Measurements from ENCODE around the gene IRF7. TPM values are rescaled to one million over a fixed set of nuclear protein-coding genes. Genes with fewer than 3 reads are reported as not detected.
A peak's percentile ranks its signal among the peaks of the same experiment; 100 is the strongest.

Gene IRF7
- total RNA-seq, 1 donor from 2014 or later: 17.1 TPM

GRCh38 chr11:607971-608659 is 7.6 kb downstream of the IRF7 start:
- DNase-seq (ENCODE audit: low read depth): no peak

GRCh38 chr11:607020-607780 is 8.6 kb downstream of the IRF7 start:
- DNase-seq (ENCODE audit: low read depth): no peak

GRCh38 chr11:606245-606644 is 9.5 kb downstream of the IRF7 start:
- peak; percentile 4 for DNase-seq (ENCODE audit: low read depth)

- no peak for DNase-seq (ENCODE audit: low read depth)
Measured at GRCh38 chr11:605286-606129, 10.2 kb downstream of the IRF7 start.

- DNase-seq (ENCODE audit: low read depth): no peak
Measured at GRCh38 chr11:603154-603553, 12.6 kb downstream of the IRF7 start.

GRCh38 chr11:601573-602245 is 14.0 kb downstream of the IRF7 start:
- DNase-seq (ENCODE audit: low read depth): no peak

- no peak for DNase-seq (ENCODE audit: low read depth)
Measured at GRCh38 chr11:598005-598680, 17.6 kb downstream of the IRF7 start.

- DNase-seq (ENCODE audit: low read depth): no peak
Measured at GRCh38 chr11:597166-597725, 18.5 kb downstream of the IRF7 start.

GRCh38 chr11:596374-596773 is 19.4 kb downstream of the IRF7 start:
- no peak for DNase-seq (ENCODE audit: low read depth)

- no peak for DNase-seq (ENCODE audit: low read depth)
Measured at GRCh38 chr11:595400-595799, 20.4 kb downstream of the IRF7 start.

GRCh38 chr11:593347-593746 is 22.4 kb downstream of the IRF7 start:
- DNase-seq (ENCODE audit: low read depth): no peak

GRCh38 chr11:592918-593317 is 22.8 kb downstream of the IRF7 start:
- no peak for DNase-seq (ENCODE audit: low read depth)

- no peak for DNase-seq (ENCODE audit: low read depth)
Measured at GRCh38 chr11:592501-592900, 23.2 kb downstream of the IRF7 start.

GRCh38 chr11:590997-591396 is 24.8 kb downstream of the IRF7 start:
- DNase-seq (ENCODE audit: low read depth): no peak

GRCh38 chr11:589798-590197 is 26.0 kb downstream of the IRF7 start:
- DNase-seq (ENCODE audit: low read depth): no peak

- DNase-seq (ENCODE audit: low read depth): peak; percentile 85
Measured at GRCh38 chr11:587978-588380, 27.8 kb downstream of the IRF7 start.

- DNase-seq (ENCODE audit: low read depth): no peak
Measured at GRCh38 chr11:587546-587945, 28.2 kb downstream of the IRF7 start.

GRCh38 chr11:586376-587316 is 29.1 kb downstream of the IRF7 start:
- no peak for DNase-seq (ENCODE audit: low read depth)

GRCh38 chr11:584287-584686 is 31.5 kb downstream of the IRF7 start:
- DNase-seq (ENCODE audit: low read depth): no peak

- no peak for DNase-seq (ENCODE audit: low read depth)
Measured at GRCh38 chr11:581752-582151, 34.0 kb downstream of the IRF7 start.
